Lung (tissue), 12 donors: ENCODE measurements around the gene PRLHR. TPM values are rescaled to one million over a fixed set of nuclear protein-coding genes. Genes with fewer than 3 reads are reported as not detected.

Experiments used
- ATAC-seq: fragments of 200-7000 bp; cut with Tn5 transposase; one replicate; pipeline ENCODE4 v1.9.1; 2020; ENCODE audit warnings: moderate number of reproducible peaks; ENCODE audit not compliant: insufficient read depth, low FRiP score
- DNase-seq, 3 donors: peaks; one replicate each; pipeline ENCODE4 v3.0.0-alpha.2; 2013 to 2017
- H3K27ac ChIP-seq, 2 donors: one replicate each; pipeline ENCODE4 v1.5.1; 2013; ENCODE audit warnings: mild to moderate bottlenecking in 2 of 2, moderate library complexity in 2 of 2, control low read depth in 1 of 2, inconsistent platforms in 1 of 2, low read depth in 1 of 2, low read length in 1 of 2
- H3K27me3 ChIP-seq, 3 donors: one replicate each; pipeline ENCODE4 v1.5.1; 2013; ENCODE audit warnings: low read length in 2 of 3; ENCODE audit not compliant: control insufficient read depth in 3 of 3, insufficient read depth in 3 of 3
- H3K36me3 ChIP-seq, 4 donors: one replicate each; pipeline ENCODE4 v1.5.1; 2013; ENCODE audit warnings: low read length in 4 of 4, mild to moderate bottlenecking in 1 of 4, moderate library complexity in 1 of 4; ENCODE audit not compliant: control insufficient read depth in 4 of 4, insufficient read depth in 4 of 4
- H3K4me1 ChIP-seq, 5 donors: one replicate each; pipeline ENCODE4 v1.5.1; 2013; ENCODE audit warnings: low read length in 5 of 5, mild to moderate bottlenecking in 2 of 5, moderate library complexity in 1 of 5; ENCODE audit not compliant: control insufficient read depth in 5 of 5, insufficient read depth in 5 of 5
- H3K4me3 ChIP-seq: one replicate; pipeline ENCODE4 v1.5.1; 2013; ENCODE audit warnings: mild to moderate bottlenecking, control low read depth, moderate library complexity
- H3K9ac ChIP-seq, 2 donors: one replicate each; pipeline ENCODE4 v1.5.1; 2013; ENCODE audit warnings: low read length in 2 of 2, control low read depth in 1 of 2; ENCODE audit not compliant: insufficient read depth in 1 of 2
- H3K9me3 ChIP-seq, 4 donors: one replicate each; pipeline ENCODE4 v1.5.1; 2013; ENCODE audit warnings: low read length in 3 of 4, mild to moderate bottlenecking in 1 of 4, moderate library complexity in 1 of 4; ENCODE audit not compliant: control insufficient read depth in 4 of 4, insufficient read depth in 3 of 4
- CTCF ChIP-seq: IDR thresholded peaks from 2 replicates; pipeline ENCODE4 v1.5.1; 2012; ENCODE audit warnings: mild to moderate bottlenecking; ENCODE audit errors: control extremely low read depth, extremely low read depth
- WGBS, 2 donors: extraction: QIAGEN DNeasy Blood & Tissue Kit; methylation state at CpG; one replicate each; pipeline ENCODE4 v1.1.7; 2013; 5-methylcytosine and 5-hydroxymethylcytosine counted together
- polyA plus RNA-seq, 2 donors: library from polyadenylated mRNA; stranded (reverse); fragments of 200-250 nt; gene quantifications; one replicate each; pipeline ENCODE4 v1.2.1, GENCODE V29; 2013
- total RNA-seq, 2 donors: library from RNA; depleted of rRNA in 1 of 2; stranded (reverse); fragments of >200 nt in 1 of 2; gene quantifications; one replicate each; pipeline ENCODE4 v1.2.1, GENCODE V29; 2014 to 2021
- donor health status: control.
- donor health status: control.
- donor health status: Bipolar disorder and iron deficiency.
- donor health status: healthy.
- donor health status: DM: yes; HTN: yes; CAD: no.

PRLHR gene
- total and polyA plus RNA-seq, 4 donors, result not detected

GRCh38 chr10:118605694-118606093 is 10.2 kb upstream of the PRLHR start:
- no peak for ATAC-seq
- no peak overlapping the region for H3K27ac ChIP-seq
- WGBS, 2 donors, result 79 to 89% methylated on average over 10 of the region's 10 CpGs

GRCh38 chr10:118596426-118597124 is 1.1 kb upstream of the PRLHR start:
- TF ChIP-seq CTCF, result no peak
- Histone ChIP-seq H3K4me3 (no peak overlapping the region), H3K36me3 (no peaks in the 10 kb centered on the region), H3K27ac (no peak overlapping the region), H3K9ac (no peak overlapping the region), H3K4me1 (peaks cover 0 to 4% (median 0%) of the 10 kb centered on the region in 5 donors), H3K9me3 (peaks cover 0 to 23% (median 0%) of the 10 kb centered on the region in 4 donors), H3K27me3 (peaks cover 6 to 50% (median 36%) of the 10 kb centered on the region in 3 donors)
- ATAC-seq (no peak), DNase-seq (no peak)
- 6% methylated on average over 16 of the region's 16 CpGs for WGBS, 2 donors

More at GRCh38 chr10:118605694-118606093, 10.2 kb upstream of the PRLHR start:
- H3K4me1 ChIP-seq, result no peaks in the 10 kb centered on the region
- H3K27me3 ChIP-seq, result peaks cover 0 to 5% (median 0%) of the 10 kb centered on the region in 3 donors
- DNase-seq, result no peak
- H3K9me3 ChIP-seq, result peaks cover 0 to 20% (median 5%) of the 10 kb centered on the region in 4 donors
- H3K4me3 ChIP-seq, result no peak overlapping the region
- H3K36me3 ChIP-seq, result no peaks in the 10 kb centered on the region
- no peak for TF ChIP-seq CTCF
- H3K9ac ChIP-seq, result no peak overlapping the region

GRCh38 chr10:118595064-118595420 is 406 bp downstream of the PRLHR start:
- ATAC-seq (no peak), DNase-seq (no peak)
- Histone ChIP-seq H3K36me3 (no peaks in the 10 kb centered on the region), H3K27me3 (peaks cover 6 to 50% (median 36%) of the 10 kb centered on the region in 3 donors), H3K4me3 (no peak overlapping the region), H3K9me3 (peaks cover 0 to 23% (median 0%) of the 10 kb centered on the region in 4 donors), H3K27ac (no peak overlapping the region), H3K9ac (no peak overlapping the region), H3K4me1 (peaks cover 0 to 4% (median 0%) of the 10 kb centered on the region in 5 donors)
- no peak for TF ChIP-seq CTCF
- 12 to 17% methylated on average over 22 of the region's 22 CpGs for WGBS, 2 donors
